ENCODE results near the gene KDM5D. TPM values are rescaled to one million over a fixed set of nuclear protein-coding genes. Genes with fewer than 3 reads are reported as not detected.

The KDM5D gene
- total RNA-seq: under 1 TPM in 1 of 7 donors, not detected in 6; 0.33 TPM
- polyA plus RNA-seq: not detected
- long read RNA-seq, donor 1: 0 reads
- long read RNA-seq, donor 2: 0 reads
- long read RNA-seq, donor 3: 0 reads

GRCh38 chrY:19744381-19745378 is at the start of gene KDM5D:
KDM5D (minus strand) TSS chrY:19744726; CDS start chrY:19744534, 192 bp downstream.
- intact Hi-C loops (cut with DNase I): no loop called here
- TF ChIP-seq CTCF (IDR thresholded peaks at IDR 0.05): no peak
- TF ChIP-seq POLR2A (IDR thresholded peaks at IDR 0.05): no peak
- TF ChIP-seq EP300 (IDR thresholded peaks at IDR 0.05): no peak
- H3K4me1 ChIP-seq (ENCODE audit: insufficient read depth): no peaks in the 10 kb centered on the region
- H3K27ac ChIP-seq: no peak within 1 kb of the TSS
- DNase-seq: no peak
- H3K9me3 ChIP-seq: no peaks in the 10 kb centered on the region
- no CpG with 5 or more reads among the region's 52 CpGs for WGBS, 3 donors
- H3K27me3 ChIP-seq: no peaks in the 10 kb centered on the region
- no peaks in the 10 kb centered on the region for H3K36me3 ChIP-seq
- H3K4me3 ChIP-seq: no peak within 1 kb of the TSS

- TF ChIP-seq POLR2A (IDR thresholded peaks at IDR 0.05): no peak
- TF ChIP-seq CTCF (IDR thresholded peaks at IDR 0.05): no peak
- TF ChIP-seq EP300 (IDR thresholded peaks at IDR 0.05): no peak
- no peak overlapping the region for H3K4me3 ChIP-seq
- no CpG with 5 or more reads among the region's 3 CpGs for WGBS, 3 donors
- intact Hi-C loops (cut with DNase I): no loop called here
- H3K27ac ChIP-seq: no peak overlapping the region
- H3K36me3 ChIP-seq: no peaks in the 10 kb centered on the region
- no peaks in the 10 kb centered on the region for H3K9me3 ChIP-seq
- no peaks in the 10 kb centered on the region for H3K4me1 ChIP-seq (ENCODE audit: insufficient read depth)
- H3K27me3 ChIP-seq: no peaks in the 10 kb centered on the region
- DNase-seq: no peak
Observed at GRCh38 chrY:19768375-19768774, 23.8 kb upstream of the KDM5D start.

GRCh38 chrY:19743331-19743730 is 1.2 kb downstream of the KDM5D start:
- intact Hi-C loops (cut with DNase I): no loop called here
- Histone ChIP-seq H3K27ac (no peak overlapping the region), H3K9me3 (no peaks in the 10 kb centered on the region), H3K4me3 (no peak overlapping the region), H3K36me3 (no peaks in the 10 kb centered on the region), H3K27me3 (no peaks in the 10 kb centered on the region), H3K4me1 (ENCODE audit: insufficient read depth) (no peaks in the 10 kb centered on the region)
- no peak for TF ChIP-seq CTCF (IDR thresholded peaks at IDR 0.05)
- no peak for TF ChIP-seq EP300 (IDR thresholded peaks at IDR 0.05)
- no peak for TF ChIP-seq POLR2A (IDR thresholded peaks at IDR 0.05)
- no CpG with 5 or more reads among the region's 8 CpGs for WGBS, 3 donors
- no peak for DNase-seq

GRCh38 chrY:19742153-19742552 is 2.4 kb downstream of the KDM5D start:
- Histone ChIP-seq H3K27ac (no peak overlapping the region), H3K9me3 (no peaks in the 10 kb centered on the region), H3K27me3 (no peaks in the 10 kb centered on the region), H3K4me1 (ENCODE audit: insufficient read depth) (no peaks in the 10 kb centered on the region), H3K4me3 (no peak overlapping the region), H3K36me3 (no peaks in the 10 kb centered on the region)
- intact Hi-C loops (cut with DNase I): no loop called here
- TF ChIP-seq EP300 (IDR thresholded peaks at IDR 0.05) (no peak), CTCF (IDR thresholded peaks at IDR 0.05) (no peak), POLR2A (IDR thresholded peaks at IDR 0.05) (no peak)
- DNase-seq: no peak
